HPDE6-E6E7 (cell line): ENCODE results near the gene CEBPZ.

ENCODE experiments used
- DNase-seq: peaks from one replicate; pipeline ENCODE4 v3.0.0; 2011; ENCODE audit warnings: missing footprints; ENCODE audit errors: extremely low spot score

The CEBPZ gene

DNA sequence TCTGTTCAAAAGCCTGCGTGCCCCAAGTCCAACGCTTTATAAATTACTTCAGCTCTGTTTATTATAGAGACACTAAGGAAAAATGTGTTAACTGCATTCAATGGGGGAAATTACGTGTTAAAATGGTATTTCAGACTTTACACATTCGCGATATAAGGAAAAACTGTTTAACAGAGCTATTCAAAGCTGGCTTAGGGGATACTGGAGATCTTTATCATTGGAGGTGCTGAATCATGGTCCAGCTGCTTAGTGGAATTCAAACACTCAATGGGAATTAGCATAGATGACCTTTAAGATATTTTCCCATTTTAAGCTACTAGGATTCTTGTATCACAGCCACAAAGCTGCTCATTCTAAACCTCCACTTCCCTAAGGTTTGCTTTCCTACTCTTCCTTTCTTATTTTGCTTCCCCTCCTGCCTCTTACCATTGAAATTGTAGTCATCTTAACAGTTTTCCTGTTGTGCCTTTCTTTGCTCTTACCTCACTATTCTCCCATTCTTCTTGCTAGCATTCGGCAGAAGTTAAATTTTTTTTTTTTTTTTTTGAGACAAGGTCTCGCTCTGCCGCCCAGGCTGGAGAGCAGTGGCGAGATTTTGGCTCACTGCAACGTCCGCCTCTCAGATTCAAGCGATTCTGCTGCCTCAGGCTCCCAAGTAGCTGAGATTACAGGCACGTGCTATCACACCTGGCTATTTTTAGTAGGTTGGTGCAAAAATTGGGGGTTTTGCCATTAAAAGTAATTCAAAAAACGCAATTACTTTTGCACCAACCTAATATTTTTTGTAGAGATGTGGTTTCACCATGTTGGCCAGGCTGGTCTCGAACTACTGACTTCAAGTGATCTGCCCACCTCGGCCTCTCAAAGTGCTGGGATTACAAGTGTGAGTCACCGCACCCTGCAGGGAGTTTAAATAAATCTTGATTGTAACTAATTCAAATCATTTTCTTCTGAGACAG lies 49.4 kb downstream of the CEBPZ start:
- DNase-seq, result no peak

DNA sequence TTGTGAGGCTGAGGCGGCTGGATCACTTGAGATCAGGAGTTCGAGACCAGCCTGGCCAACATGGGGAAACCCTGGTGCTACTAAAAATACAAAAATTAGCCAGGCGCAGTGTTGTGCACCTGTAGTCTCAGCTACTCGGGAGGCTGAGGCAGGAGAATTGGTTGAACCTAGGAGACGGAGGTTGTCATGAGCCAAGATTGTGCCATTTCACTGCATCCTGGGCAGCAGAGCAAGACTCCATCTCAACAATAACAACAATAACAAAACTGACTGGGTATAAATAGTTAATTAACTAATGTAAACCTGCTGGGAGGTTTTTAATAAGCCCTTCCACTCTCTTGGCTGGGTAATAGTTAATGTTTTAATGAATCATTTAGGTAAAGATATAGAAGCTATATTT lies 50.8 kb downstream of the CEBPZ start:
- DNase-seq, result no peak

DNA sequence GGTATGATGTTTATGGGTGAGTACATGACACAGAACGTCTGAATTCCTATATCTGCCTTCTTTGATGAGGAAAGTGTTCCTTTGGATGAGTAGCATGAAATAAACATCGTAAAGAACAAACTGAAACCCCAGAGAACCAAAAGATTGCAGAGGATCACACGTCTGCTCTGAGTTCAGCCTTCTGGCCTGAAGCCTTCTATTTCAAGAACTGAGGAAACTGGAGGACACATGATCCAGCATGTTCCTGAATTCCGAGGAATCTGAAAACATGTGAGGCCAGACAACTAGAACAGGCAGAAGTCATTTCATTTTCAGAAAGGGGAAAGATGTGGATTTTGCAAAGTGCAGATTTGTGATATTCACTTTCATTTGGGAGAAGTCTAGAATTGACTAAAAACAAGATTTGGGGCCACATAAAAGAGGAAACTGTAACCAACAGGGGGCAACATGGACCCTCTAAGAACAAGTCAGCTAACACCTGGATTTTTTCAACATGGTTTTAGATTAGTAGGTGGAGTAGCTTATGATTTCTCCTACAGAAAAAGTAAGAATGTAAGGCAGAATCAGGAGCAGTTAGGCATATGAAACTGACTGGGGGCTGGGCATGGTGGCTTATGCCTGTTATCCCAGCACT lies 51.3 kb downstream of the CEBPZ start:
- DNase-seq, result no peak

DNA sequence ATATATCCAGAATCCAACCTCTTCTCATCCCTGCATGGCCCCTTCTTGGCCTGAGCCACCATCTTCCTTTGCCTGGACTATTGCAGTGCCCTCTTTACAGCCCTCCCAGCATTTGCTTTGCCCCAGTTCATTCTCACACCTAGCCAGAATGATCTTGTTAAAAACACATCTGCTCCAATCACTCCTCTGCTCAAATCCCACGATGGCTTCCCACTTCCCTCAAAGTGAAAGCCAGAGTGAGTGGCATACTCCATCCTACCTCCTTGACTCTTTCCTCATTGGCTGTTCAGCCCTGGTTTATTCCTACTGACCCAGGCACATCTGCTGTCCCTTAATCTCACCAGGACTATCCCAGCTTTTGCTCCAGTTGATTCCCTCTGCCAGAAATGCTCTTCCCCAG lies 57.7 kb downstream of the CEBPZ start:
- DNase-seq, result no peak

DNA sequence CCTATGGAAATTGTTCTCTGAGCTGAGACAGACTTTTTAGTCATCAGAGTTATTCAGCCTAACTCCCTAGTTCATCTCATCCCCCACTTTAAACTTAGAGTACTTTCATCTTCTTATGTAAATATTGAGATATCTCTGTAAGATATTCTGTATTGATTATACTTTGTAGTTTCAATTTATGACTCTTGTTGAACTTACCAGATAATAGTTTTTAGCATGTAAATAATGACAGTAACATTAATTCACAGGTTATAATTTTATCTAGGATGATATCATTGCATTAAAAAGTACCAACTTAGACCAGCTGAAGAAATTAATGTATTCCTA lies 59.8 kb downstream of the CEBPZ start:
- DNase-seq, result no peak

DNA sequence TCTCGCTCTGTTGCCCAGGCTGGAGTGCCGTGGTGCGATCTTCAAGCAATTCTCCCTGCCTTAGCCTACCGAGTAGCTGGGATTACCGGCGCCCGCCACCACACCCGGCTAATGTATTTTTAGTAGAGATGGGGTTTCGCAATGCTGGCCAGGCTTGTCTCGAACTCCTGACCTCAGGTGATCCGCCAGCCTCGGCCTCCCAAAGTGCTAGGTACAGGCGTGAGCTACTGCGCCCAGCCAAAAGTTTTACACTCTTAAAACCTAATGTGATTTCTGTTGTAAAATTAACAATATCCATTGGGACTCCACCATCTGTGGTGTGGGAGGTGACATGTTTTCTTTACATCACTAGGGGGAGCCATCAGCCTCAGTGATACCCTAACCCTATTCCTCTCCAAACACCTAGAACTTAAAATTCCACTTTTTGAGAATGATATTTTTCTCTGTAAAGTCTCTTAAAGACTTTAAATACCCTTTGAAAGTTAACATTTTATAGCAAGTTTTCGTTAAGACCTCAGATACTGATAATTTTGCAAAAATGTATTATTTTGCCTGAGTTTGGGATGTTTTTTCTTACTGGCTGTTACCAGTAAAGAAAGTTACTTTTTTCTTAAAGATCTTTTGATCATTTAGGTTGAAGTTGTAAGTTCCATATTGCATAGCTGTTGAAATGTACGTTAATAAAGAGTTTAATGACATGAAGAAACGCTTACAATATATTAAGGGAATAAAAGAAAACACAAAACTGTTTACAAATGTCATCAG lies 63.0 kb downstream of the CEBPZ start:
- DNase-seq, result peak; percentile 58

DNA sequence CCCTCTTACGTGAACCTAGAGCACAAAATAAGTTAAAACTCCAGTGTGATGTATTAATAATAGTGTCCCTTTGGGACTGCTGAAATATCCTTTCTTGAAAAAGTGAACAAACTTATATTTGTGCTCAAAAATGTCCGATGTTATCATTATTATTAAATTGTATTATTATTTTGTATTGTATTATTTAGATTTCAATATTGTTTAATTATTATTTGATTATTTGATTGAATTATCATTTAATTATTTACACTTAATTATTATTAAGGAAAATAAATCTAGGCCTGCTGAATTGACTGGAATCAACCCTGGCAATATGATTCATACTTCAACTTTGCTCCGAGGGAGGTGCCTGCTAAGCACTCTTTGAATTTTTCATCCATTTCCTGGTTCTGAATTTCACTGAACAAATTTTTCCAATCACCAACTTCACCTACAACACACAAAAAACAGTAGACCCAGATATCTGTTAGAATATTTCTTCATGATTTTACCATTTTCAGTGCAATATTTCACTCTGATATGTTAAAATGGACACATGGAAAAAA lies 63.7 kb downstream of the CEBPZ start:
- peak; percentile 40 for DNase-seq

DNA sequence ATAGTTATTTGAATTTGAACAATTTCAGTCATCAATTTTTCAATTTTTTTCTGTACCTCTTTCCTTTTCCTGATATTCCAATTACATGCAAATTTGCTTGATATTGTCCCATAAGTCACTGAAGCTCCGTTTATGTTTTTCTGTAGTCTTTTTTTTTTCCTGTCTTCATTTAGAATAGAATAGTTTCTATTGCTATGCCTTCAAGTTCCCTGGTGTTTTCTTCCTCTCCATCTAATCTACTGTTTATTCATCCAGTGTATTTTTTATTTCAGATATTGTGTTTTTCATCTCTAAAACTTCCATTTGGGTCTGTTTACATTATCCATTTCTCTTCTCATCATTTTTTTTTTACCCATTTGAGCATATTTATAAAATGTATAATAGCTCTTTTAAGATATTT lies 66.6 kb downstream of the CEBPZ start:
- DNase-seq, result no peak

DNA sequence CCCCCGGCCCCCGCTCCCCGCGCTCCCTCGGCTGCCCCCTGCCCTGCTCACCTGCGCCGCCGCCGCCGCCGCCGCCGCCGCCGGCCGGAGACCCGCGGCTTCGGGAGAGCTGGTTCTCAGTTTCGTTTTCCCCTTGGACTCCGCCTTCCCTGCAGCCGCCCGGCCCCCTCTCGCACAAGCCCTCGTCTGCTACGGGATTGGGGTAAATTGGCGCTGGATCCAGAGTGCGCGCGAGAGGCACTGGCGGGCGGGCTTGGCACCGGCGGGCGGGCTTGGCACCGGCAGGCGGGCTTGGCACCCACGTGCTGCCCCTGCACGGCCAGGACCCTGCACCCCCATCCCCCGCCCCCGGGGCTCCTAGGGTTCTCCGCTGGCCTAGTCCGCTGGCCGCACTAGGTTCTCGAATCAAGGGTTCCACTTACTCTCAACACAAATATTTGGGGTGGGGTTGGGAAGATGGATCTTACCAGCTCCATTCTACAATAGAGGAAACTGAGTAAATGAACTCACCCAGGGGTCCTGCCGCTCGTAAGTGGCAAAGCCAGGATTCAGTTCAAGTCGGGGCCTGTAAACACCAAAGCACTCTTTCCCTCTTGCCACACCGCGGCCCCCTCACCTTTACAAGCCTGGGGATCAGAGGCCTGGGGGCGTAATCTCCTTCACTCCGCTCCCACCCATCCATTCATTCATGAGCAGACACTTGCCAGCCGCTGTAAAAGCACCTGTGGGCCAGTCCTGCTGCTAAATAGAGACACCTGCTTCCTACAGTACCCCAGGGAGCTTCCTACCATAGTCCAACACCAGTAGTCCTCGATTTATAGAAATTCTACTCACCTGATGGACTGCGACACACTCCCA lies 74.3 kb downstream of the CEBPZ start, which contains the start of gene EIF2AK2:
EIF2AK2 (minus strand) TSS at position 124 of the 858 bp plus-strand sequence. CDS start 9,174 bp downstream, outside the sequence.
- peak; percentile 95 for DNase-seq

DNA sequence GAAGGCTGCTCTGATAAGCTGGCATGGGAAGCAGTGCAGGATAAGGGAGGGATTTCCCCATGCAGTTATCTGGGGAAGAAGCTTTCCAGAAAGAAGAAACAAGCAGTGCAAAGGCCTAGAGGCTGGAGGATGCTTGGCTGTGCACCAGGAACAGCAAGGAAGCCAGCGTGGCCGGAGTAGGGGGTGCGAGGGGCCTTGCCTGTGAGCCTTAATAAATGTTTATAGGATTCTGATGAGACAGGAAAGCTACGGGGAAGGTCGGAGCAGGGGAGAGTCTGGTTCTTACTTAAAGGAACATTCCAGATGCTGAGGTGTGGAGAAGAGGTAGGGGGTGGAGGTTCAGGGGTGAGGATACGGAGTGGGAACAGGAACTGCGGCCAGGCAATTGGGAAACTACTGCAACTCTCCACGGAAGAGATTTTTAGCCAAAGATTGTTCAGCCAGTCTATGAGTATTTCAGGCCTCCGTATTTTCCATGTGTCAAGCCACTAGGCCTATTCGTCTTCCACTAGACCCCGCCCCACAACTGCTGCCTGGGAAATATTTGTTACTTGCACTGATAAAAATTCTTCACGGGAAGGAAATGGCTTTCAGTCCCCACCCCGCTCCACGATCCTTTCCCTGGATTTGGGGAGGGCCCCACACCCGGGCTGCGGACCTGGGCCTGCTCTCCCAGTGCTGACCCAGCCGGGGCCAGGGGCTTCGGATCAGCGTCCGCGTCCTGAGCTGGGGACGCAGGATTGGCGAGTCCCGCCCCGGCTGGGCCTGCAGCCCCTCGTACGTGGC lies 75.1 kb downstream of the CEBPZ start:
- peak; percentile 12 for DNase-seq

DNA sequence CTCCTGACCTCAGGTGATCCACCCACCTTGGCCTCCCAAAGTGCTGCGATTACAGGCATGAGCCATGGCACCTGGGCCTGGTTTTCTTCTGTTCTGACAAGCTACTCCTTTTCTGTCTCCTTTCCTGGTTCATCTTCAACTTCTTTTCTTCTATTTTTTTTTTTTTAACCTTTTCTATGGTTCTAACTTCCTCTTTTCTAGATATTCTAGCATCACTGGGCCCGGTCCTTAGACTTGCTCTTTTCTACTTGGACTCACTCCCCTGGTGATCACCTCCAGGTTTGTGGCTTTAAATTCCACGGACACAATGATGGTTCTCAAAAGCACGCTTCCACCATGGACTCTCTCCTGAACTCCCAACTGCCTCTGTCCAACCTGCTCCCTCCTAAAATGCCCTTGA lies 76.6 kb downstream of the CEBPZ start:
- DNase-seq, result no peak

DNA sequence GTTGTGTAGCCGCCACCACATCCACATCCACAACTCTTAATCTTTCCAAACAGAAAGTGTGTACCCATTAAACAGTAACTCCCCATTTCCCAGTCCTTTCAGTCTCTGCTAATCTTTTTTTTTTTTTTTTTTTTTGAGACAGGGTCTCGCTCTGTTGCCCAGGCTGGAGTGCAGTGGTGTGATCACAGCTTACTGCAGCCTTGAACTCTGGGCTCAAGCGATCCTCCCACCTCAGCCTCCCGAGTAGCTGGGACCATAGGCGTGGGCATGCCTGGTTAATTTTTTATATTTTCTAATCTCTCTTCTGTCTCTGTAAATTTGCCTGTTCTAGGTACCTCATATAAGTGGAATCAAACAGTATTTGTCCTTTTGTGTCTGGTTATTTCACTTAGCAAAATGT lies 78.2 kb downstream of the CEBPZ start:
- no peak for DNase-seq
